HG02981 (cell line): ENCODE measurements around the gene NEGR1.

Source experiments
- ATAC-seq: cut with Tn5 transposase; IDR thresholded peaks from one replicate; pipeline ENCODE4 v1.9.1; 2021; ENCODE audit warnings: mild to moderate bottlenecking, moderate library complexity; ENCODE audit not compliant: unreplicated experiment

The NEGR1 gene

GRCh38 chr1:72282271-72283021 is at the start of gene NEGR1:
TSS of gene NEGR1 (minus strand) at chr1:72282539.
- peak; percentile 71 for ATAC-seq

- ATAC-seq, result no peak
These were observed 44.2 kb upstream of the NEGR1 start for GRCh38 chr1:72326494-72326893.

GRCh38 chr1:72324451-72324850 is 42.1 kb upstream of the NEGR1 start:
- no peak for ATAC-seq

GRCh38 chr1:72322910-72323309 is 40.6 kb upstream of the NEGR1 start:
- no peak for ATAC-seq

- ATAC-seq, result no peak
These were observed 14.2 kb upstream of the NEGR1 start for GRCh38 chr1:72296501-72296900.

- ATAC-seq, result no peak
These were observed 6.5 kb upstream of the NEGR1 start for GRCh38 chr1:72288886-72289285.

GRCh38 chr1:72286401-72286800 is 4.1 kb upstream of the NEGR1 start:
- ATAC-seq, result no peak

- no peak for ATAC-seq
These were observed 2.7 kb upstream of the NEGR1 start for GRCh38 chr1:72285074-72285425.

- ATAC-seq, result peak; percentile 65
These were observed 2.2 kb upstream of the NEGR1 start for GRCh38 chr1:72284348-72285073.

GRCh38 chr1:72284084-72284347 is 1.7 kb upstream of the NEGR1 start:
- ATAC-seq, result no peak

- ATAC-seq, result no peak
These were observed 1.2 kb upstream of the NEGR1 start for GRCh38 chr1:72283307-72284083.

GRCh38 chr1:72283022-72283306 is 625 bp upstream of the NEGR1 start:
- ATAC-seq, result peak; percentile 8

GRCh38 chr1:72281637-72282270 is 585 bp downstream of the NEGR1 start:
- no peak for ATAC-seq

GRCh38 chr1:72281144-72281543 is 1.2 kb downstream of the NEGR1 start:
- ATAC-seq, result no peak

- ATAC-seq, result no peak
These were observed 1.6 kb downstream of the NEGR1 start for GRCh38 chr1:72280711-72281110.

GRCh38 chr1:72280131-72280530 is 2.2 kb downstream of the NEGR1 start:
- ATAC-seq, result no peak

- ATAC-seq, result no peak
These were observed 3.9 kb downstream of the NEGR1 start for GRCh38 chr1:72278461-72278860.

- no peak for ATAC-seq
These were observed 10.7 kb downstream of the NEGR1 start for GRCh38 chr1:72271555-72272085.

- no peak for ATAC-seq
These were observed 19.6 kb downstream of the NEGR1 start for GRCh38 chr1:72262735-72263134.

GRCh38 chr1:72253132-72253531 is 29.2 kb downstream of the NEGR1 start:
- no peak for ATAC-seq

GRCh38 chr1:72241397-72241796 is 40.9 kb downstream of the NEGR1 start:
- no peak for ATAC-seq
